Nephron progenitor cell (in vitro differentiated cells): ENCODE measurements around the gene SLC36A3.

Experiments used
- DNase-seq: peaks from one replicate; pipeline ENCODE4 v3.0.0; 2021
- H3K27ac Mint-ChIP-seq: 2 replicates; pipeline ENCODE4 v1.8.0; 2021; ENCODE audit warnings: mild to moderate bottlenecking, moderate library complexity, mixed read lengths
- H3K27me3 Mint-ChIP-seq: 2 replicates; pipeline ENCODE4 v1.8.0; 2021; ENCODE audit warnings: mild to moderate bottlenecking, low read depth, mixed read lengths; ENCODE audit not compliant: poor library complexity
- H3K36me3 Mint-ChIP-seq: 2 replicates; pipeline ENCODE4 v1.8.0; 2021; ENCODE audit warnings: low read depth, mixed read lengths
- H3K4me1 Mint-ChIP-seq: 2 replicates; pipeline ENCODE4 v1.8.0; 2021; ENCODE audit warnings: mixed read lengths
- H3K4me3 Mint-ChIP-seq: 2 replicates; pipeline ENCODE4 v1.8.0; 2021; ENCODE audit warnings: mild to moderate bottlenecking, moderate library complexity, mixed read lengths
- H3K9me3 Mint-ChIP-seq: 2 replicates; pipeline ENCODE4 v1.8.0; 2021; ENCODE audit warnings: mild to moderate bottlenecking, moderate library complexity, mixed read lengths
- TF ChIP-seq, protein P1 (sequence below): fragments of 200-600 bp; sonication (generic); IDR thresholded peaks from 2 replicates; pipeline ENCODE4 v1.5.0; 2021; ENCODE audit warnings: antibody characterized with exemption

Gene SLC36A3

DNA sequence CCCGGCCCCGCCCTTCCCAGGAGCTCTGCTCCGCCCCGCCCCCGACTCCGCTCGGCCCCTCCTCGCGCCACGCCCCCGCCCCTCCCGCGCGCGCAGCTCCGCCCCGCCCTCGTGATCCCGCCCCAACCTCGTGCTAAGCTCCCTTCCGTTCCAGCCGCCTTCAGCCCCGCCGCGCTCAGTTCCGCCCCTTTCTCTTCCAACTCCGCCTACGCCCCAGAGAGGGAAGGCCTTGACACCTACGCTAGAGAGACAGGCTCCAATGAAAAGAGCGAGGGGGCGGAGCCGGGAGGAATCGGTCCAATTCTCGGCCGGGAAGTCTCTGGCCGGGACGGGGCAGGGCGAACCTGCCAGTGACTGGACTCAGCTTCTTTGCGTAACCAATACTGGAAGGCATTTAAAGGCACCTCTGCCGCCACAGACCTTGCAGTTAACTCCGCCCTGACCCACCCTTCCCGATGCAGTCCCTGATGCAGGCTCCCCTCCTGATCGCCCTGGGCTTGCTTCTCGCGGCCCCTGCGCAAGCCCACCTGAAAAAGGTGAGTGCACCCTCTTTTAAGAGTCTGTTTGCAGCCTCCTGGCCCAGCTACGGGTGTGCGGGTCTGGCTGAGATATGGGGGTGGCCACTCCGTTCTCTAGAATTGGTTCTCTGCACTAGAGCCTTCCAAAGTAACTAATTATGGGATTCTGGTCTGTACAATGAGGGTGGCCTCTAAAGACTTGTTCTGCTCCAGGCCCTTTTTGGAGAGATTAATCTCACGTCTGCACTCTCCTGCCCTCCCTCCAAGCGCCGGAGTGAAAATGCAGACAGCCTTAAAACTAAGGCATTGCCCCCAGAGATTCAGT, 50.6 kb downstream of the SLC36A3 start, which contains the start of gene GM2A:
TSS of gene GM2A (plus strand) at position 424 of the 843 bp plus-strand sequence. CDS start at position 456, 32 bp downstream.
- Mint-ChIP-seq H3K9me3 (no peaks in the 10 kb centered on the region), H3K27ac (peak within 1 kb of the TSS; percentile 91)
- TF ChIP-seq, protein P1, sequence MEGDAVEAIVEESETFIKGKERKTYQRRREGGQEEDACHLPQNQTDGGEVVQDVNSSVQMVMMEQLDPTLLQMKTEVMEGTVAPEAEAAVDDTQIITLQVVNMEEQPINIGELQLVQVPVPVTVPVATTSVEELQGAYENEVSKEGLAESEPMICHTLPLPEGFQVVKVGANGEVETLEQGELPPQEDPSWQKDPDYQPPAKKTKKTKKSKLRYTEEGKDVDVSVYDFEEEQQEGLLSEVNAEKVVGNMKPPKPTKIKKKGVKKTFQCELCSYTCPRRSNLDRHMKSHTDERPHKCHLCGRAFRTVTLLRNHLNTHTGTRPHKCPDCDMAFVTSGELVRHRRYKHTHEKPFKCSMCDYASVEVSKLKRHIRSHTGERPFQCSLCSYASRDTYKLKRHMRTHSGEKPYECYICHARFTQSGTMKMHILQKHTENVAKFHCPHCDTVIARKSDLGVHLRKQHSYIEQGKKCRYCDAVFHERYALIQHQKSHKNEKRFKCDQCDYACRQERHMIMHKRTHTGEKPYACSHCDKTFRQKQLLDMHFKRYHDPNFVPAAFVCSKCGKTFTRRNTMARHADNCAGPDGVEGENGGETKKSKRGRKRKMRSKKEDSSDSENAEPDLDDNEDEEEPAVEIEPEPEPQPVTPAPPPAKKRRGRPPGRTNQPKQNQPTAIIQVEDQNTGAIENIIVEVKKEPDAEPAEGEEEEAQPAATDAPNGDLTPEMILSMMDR: no peak

DNA sequence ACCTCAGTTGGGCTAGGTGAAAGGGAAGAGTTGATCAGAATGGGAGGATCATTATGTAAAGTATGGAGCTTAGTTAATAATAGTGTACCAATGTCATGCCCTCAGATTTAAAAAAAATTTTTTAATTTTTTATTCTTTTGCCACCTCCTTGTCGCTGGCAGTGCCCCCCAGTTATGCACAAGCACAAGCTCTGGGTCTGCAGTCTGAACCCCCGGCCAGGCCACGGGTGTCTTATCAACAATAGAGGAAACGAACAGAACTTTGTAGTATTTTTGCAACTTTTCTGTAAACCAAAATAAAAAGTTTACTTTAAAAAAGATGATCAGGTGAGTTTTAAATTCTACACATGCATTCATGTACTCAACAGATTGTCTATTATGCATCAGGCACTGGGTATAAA, 51.9 kb downstream of the SLC36A3 start:
- peak overlapping the region; percentile 85 for H3K4me3 Mint-ChIP-seq
- peaks cover 26% of the 10 kb centered on the region for H3K27me3 Mint-ChIP-seq
- H3K9me3 Mint-ChIP-seq: no peaks in the 10 kb centered on the region
- H3K27ac Mint-ChIP-seq: no peak overlapping the region
- TF ChIP-seq, protein P1: no peak
- peaks cover 57% of the 10 kb centered on the region for H3K4me1 Mint-ChIP-seq
- no peaks in the 10 kb centered on the region for H3K36me3 Mint-ChIP-seq
- DNase-seq: no peak

More for the DNA sequence above, 50.6 kb downstream of the SLC36A3 start, which contains the start of gene GM2A:
- Mint-ChIP-seq H3K27me3 (peaks cover 18% of the 10 kb centered on the region), H3K36me3 (no peaks in the 10 kb centered on the region), H3K4me3 (peak within 1 kb of the TSS; percentile 85), H3K4me1 (peaks cover 58% of the 10 kb centered on the region)
- peak; percentile 99 for DNase-seq

DNA sequence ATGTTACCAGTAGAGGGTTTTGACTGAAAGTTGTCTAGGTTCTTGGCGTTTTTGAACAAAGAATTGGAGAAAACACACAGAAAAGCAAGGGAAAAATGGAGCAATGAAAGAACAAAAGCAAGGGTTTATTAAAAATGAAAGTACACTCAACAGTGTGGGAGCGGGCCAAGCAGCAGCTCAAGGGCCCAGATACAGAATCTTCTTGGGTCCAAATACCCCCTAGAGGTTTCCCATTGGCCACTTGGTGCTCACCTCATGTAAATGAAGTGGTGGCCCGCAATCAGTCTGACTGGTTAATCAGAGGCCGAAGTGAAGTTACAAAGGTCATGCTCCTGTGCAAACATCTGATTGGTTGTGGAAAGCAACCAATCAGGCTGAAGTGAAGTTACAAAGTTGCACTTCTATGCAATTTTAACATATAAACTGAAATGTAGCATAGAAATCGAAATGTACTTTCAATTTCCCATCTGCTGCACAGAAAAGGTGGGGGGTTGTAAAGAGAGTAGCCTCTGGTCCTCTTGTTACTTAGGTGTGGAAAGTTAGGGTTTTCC, 52.5 kb downstream of the SLC36A3 start:
- H3K36me3 Mint-ChIP-seq: no peaks in the 10 kb centered on the region
- TF ChIP-seq, protein P1: no peak
- H3K4me3 Mint-ChIP-seq: peak overlapping the region; percentile 66
- H3K27me3 Mint-ChIP-seq: peaks cover 26% of the 10 kb centered on the region
- no peaks in the 10 kb centered on the region for H3K9me3 Mint-ChIP-seq
- no peak for DNase-seq
- H3K27ac Mint-ChIP-seq: peak overlapping the region; percentile 5
- peaks cover 57% of the 10 kb centered on the region for H3K4me1 Mint-ChIP-seq

DNA sequence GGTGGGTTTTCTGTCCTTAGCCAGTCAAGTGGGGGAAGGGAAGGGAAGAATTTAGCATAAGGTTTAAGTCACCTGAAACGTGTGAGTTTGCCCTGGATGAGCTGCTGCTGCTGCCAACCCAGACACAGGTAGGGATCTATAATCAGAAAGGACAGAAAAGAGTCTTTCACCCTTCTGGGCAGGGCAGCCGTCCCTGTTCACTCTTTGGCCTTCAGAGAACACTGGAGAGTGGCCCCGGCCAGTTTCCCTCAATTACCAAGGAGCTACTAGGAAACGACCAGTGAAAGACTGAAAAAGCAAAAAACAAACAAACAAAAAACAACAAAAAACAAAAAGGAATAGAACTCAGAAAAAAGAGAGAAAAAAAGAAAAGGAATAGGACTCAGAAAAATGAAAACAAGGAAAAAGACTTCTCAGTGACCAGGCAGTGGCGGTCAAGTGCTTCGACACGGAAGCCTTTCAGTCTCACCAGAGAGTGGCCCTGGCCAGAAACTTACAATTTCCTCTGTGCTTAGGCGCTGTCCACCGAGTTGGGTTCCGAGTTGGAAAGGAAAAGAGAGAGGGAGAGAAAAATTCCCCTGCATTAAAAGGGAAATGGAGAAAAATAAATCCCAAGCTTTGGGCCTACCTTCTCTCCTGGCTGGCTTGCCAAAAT, 53.1 kb downstream of the SLC36A3 start:
- H3K4me1 Mint-ChIP-seq: peaks cover 57% of the 10 kb centered on the region
- H3K9me3 Mint-ChIP-seq: no peaks in the 10 kb centered on the region
- peaks cover 26% of the 10 kb centered on the region for H3K27me3 Mint-ChIP-seq
- H3K4me3 Mint-ChIP-seq: no peak overlapping the region
- no peak for DNase-seq
- peak overlapping the region; percentile 5 for H3K27ac Mint-ChIP-seq
- no peaks in the 10 kb centered on the region for H3K36me3 Mint-ChIP-seq
- TF ChIP-seq, protein P1: no peak

DNA sequence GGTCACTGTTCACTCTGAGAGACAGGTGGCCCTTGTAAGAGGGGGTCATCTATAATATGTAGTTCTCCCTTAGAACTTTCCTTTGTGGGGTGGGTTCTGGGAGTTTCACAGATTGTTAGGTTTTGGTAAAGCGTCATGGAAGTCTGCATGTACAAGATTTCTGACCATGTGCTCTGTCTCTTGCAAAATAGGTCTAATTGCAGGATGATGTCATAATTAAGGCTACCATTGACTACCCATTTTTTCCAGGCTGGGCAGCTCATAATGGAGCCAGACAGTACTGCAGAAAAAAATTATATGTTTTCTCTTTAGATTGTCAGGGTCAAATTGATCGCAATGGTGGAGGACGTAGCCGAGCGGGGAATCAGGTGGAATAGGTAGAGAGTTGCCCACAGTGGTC, 54.3 kb downstream of the SLC36A3 start:
- no peak for DNase-seq
- Mint-ChIP-seq H3K9me3 (no peaks in the 10 kb centered on the region), H3K4me1 (peaks cover 57% of the 10 kb centered on the region), H3K27me3 (peaks cover 26% of the 10 kb centered on the region), H3K27ac (peak overlapping the region; percentile 58), H3K36me3 (no peaks in the 10 kb centered on the region), H3K4me3 (no peak overlapping the region)
- TF ChIP-seq, protein P1: no peak
